ENCODE measurements around the gene PGAM5. TPM values are rescaled to one million over a fixed set of nuclear protein-coding genes. Genes with fewer than 3 reads are reported as not detected.

The PGAM5 gene
- 24.3 and 41.3 TPM in 2 replicates for total RNA-seq

DNA sequence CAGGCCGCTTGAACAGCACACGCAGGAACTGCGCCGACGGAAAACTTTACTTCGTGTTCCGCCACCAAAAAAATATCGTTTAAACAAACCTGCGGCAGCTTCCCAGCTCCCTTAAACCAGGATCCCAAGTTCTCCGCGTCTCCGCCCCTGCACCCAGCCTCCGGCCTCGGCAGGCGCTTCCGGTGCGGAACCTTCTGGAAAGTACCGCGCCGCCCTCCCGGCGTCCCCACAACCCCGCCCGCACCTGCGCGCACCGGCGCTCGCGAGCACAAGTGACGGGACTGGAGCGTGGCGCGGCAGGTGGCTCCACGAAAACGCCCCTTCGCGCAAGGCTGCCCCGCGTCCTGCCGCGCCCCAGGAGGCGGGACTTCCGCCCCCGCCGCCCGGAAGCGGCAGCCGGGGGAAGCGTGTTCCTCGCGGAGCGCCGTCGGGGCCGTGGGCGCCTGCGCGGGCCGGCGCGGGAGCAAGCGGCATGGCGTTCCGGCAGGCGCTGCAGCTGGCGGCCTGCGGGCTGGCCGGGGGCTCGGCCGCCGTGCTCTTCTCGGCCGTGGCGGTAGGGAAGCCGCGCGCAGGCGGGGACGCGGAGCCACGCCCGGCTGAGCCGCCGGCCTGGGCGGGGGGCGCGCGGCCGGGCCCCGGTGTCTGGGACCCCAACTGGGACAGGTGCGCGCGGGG is at the start of gene PGAM5:
PGAM5 (plus strand) TSS at position 438 of the 675 bp plus-strand sequence; CDS start at position 473, 35 bp downstream.

DNA sequence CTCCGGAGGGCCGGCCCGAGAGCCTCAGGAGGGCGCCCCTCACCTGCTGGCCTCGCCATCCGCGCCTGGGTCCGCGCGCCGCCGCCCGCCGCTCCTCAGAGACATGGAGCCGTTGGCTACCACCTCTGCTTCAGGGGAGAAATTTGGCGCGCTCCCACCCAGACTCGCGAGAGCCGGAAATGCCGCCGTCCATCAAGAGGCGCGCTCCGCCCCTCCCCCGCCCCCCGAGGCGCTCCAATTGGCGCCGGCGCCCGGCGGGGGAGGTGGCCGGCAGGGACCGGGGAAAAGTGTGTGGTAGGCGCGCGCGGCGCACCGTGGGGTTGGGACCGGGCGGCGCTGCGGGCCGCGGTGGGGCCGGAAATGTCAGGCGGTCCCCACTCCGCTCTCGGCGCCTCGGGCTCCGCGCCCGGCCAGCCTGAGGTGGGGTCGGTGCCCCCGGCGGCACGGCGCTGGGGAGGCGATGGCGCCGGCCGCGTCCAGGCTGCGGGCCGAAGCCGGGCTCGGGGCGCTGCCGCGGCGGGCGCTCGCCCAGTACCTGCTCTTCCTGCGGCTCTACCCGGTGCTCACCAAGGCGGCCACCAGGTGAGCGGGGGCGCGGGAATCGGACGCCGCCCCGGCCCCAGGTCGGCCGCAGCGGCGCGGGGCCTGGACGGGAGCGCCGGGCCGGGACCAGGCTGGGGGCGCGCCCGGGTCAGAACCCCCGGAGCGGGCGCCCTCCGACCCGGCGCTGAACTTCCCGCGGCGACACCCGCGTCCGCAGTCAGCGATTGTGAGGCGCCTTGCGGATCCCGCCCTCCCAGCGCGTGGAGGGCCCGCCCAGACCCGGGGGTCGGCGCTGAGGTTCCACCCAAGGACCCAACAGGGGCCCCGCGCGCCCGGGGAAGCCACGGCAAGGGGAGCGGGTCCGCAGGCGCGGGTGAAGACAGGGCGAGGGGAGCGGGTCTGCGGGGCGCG is 23.2 kb upstream of the PGAM5 start, which contains the start of the genes POLE and PXMP2:
POLE (minus strand) TSS at position 132 of the 954 bp plus-strand sequence; CDS start at position 105, 27 bp downstream.
PXMP2 (plus strand) TSS at position 377 of the 954 bp plus-strand sequence; CDS start at position 461, 84 bp downstream.

DNA sequence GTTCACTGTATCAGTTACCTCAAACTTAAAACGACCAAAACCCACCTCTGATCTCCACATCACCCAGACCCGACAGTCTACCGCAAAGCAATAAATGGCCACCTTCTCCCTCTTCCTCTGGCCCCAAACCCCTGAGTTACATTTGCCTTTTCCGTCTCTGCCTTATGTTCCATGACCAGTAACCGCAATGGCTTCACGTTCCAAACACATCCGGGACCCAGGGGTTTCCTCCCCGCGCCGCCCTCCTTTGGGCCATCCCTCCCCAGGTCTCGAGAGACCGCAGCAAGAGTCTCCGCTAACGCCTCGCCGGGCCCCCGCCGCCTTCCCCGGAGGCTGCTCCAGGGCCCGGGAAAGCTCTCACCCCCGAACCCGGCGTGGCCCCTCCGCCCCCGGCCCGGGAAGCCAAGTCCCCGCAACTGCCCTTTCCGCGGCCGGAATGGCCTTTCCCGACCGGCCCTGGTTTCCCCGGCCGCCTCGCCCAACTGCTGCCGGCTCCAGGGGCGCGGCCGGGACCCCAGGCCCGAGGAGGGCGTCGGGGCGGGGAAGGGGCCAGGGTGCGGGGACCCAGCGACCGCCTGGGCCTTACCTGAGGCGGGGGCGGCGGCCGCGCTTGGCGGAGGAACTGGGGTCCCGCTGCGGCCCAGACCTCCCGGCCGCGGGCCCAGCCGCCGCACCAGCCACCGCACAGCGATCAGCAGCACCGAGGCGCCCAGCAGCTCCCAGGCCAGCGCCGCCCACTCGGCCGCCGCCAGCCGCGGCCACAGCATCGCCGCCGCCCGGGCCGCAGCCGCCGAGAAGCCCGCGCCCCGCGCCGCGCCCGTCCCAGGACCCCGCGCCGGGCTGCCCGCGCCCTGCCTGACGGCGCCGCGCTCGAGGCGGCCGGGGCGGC is 50.6 kb downstream of the PGAM5 start, which contains the start of gene ANKLE2:
ANKLE2 (minus strand) TSS at position 801 of the 889 bp plus-strand sequence; CDS start at position 767, 34 bp downstream.

Other genes starting within 250 kb of the PGAM5 start
- gene FBRSL1, start 220.7 kb upstream of the PGAM5 start, total RNA-seq = 3.0 and 8.4 TPM in 2 replicates
- 0.18 TPM in 1 of 2 replicates, not detected in the other for gene LRCOL1, start 100.3 kb upstream of the PGAM5 start, total RNA-seq
- gene P2RX2, start 92.1 kb upstream of the PGAM5 start, total RNA-seq = not detected in 2 replicates
- gene POLE, start 23.5 kb upstream of the PGAM5 start, total RNA-seq = 6.2 and 21.0 TPM in 2 replicates
- gene PXMP2, start 23.3 kb upstream of the PGAM5 start, total RNA-seq = 7.1 and 8.4 TPM in 2 replicates
- 75.4 and 78.0 TPM in 2 replicates for gene ANKLE2, start 51.0 kb downstream of the PGAM5 start, total RNA-seq
- gene GOLGA3, start 118.0 kb downstream of the PGAM5 start, total RNA-seq = 207 and 287 TPM in 2 replicates
- gene CHFR, start 176.8 kb downstream of the PGAM5 start, total RNA-seq = 33.0 and 52.1 TPM in 2 replicates
- gene ZNF605, start 245.5 kb downstream of the PGAM5 start, total RNA-seq = 13.7 and 19.7 TPM in 2 replicates

Measured in smooth muscle cell of the umbilical artery (primary cell).